Breast epithelium (tissue), 4 donors: ENCODE results near the gene GH2. TPM values are rescaled to one million over a fixed set of nuclear protein-coding genes. Genes with fewer than 3 reads are reported as not detected.
"Not testable (repeated sequence)": the region's sequence is repeated elsewhere in the genome, so short reads cannot be mapped to it uniquely, and the experiment has no call there.

Experiments used
- DNase-seq, 2 donors: peaks; one replicate each; pipeline ENCODE4 v3.0.0-alpha.2; 2019; ENCODE audit warnings: low spot score in 2 of 2
- H3K27ac ChIP-seq, 2 donors: fragments of 200-600 bp; sonication (generic) in 1 of 2; one replicate each; pipeline ENCODE4 v1.5.1; 2016 to 2019; ENCODE audit warnings: mild to moderate bottlenecking in 1 of 2
- H3K27me3 ChIP-seq, 2 donors: fragments of 200-600 bp; sonication (generic) in 1 of 2; one replicate each; pipeline versions ENCODE4 v1.5.1 to v1.6.0; 2017 to 2019; ENCODE audit warnings: control low read depth in 1 of 2, mild to moderate bottlenecking in 1 of 2
- H3K36me3 ChIP-seq: fragments of 200-600 bp; one replicate; pipeline ENCODE4 v1.5.1; 2019
- H3K4me1 ChIP-seq, 2 donors: fragments of 200-600 bp; sonication (generic); one replicate each; pipeline ENCODE4 v1.5.1; 2016 to 2019; ENCODE audit warnings: control low read depth in 1 of 2
- H3K4me3 ChIP-seq, 3 donors: fragments of 200-600 bp; sonication (generic); 1 replicate in 2 of 3; 2 replicates in 1 of 3; pipeline ENCODE4 v1.5.1; 2016 to 2019; ENCODE audit warnings: mild to moderate bottlenecking in 3 of 3, moderate library complexity in 2 of 3
- H3K9me3 ChIP-seq, 2 donors: fragments of 200-600 bp; sonication (generic) in 1 of 2; one replicate each; pipeline ENCODE4 v1.5.1; 2016 to 2019; ENCODE audit warnings: control low read depth in 1 of 2
- POLR2A ChIP-seq: fragments of 450-650 bp; IDR thresholded peaks from one replicate; pipeline ENCODE4 v1.6.1; 2016; ENCODE audit warnings: antibody characterized with exemption, mild to moderate bottlenecking, moderate library complexity
- POLR2AphosphoS5 ChIP-seq, 3 donors: sonication (generic); formaldehyde crosslinking; IDR thresholded peaks; one replicate each; pipeline ENCODE4 v1.6.1; 2017; ENCODE audit warnings: antibody characterized with exemption in 3 of 3
- intact Hi-C: fragments of 100-400 bp; cut with DNase I; formaldehyde crosslinking; loops from one replicate; pipeline ENCODE4 v1.15.1; 2023; ENCODE audit warnings: low total_unique reads
- total RNA-seq, 3 donors: library from RNA; depleted of rRNA; stranded (reverse); fragments of >200 nt; gene quantifications; one replicate each; pipeline ENCODE4 v1.1.0, GENCODE V29; 2016
- TF ChIP-seq, protein P1 (sequence below), 3 donors: fragments of 450-650 bp; IDR thresholded peaks; one replicate each; pipeline ENCODE4 v1.5.1; 2016 to 2017; ENCODE audit warnings: antibody characterized with exemption in 3 of 3, mild to moderate bottlenecking in 3 of 3, moderate library complexity in 3 of 3

The GH2 gene
- total RNA-seq, 3 donors from 2014 or later: not detected

DNA sequence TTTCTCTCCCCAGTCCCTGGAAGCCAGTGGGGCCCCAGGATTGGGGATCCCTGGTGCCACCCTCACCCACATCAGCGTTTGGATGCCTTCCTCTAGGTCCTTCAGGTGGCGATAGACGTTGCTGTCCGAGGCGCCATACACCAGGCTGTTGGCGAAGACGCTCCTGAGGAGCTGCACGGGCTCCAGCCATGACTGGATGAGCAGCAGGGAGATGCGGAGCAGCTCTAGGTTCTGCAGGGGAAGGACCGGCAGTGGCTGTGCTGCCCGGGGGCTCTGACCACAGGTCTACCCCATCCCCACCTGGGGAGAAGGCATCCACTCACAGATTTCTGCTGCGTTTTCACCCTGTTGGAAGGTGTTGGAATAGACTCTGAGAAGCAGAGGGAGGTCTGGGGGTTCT, 1.0 kb downstream of the GH2 start:
- no peak overlapping the region for H3K4me3 ChIP-seq
- intact Hi-C loops: no loop called here
- H3K4me1 ChIP-seq: no peaks in the 10 kb centered on the region
- no peaks in the 10 kb centered on the region for H3K36me3 ChIP-seq
- H3K27ac ChIP-seq: no peak overlapping the region
- no peaks in the 10 kb centered on the region for H3K27me3 ChIP-seq
- no peaks in the 10 kb centered on the region for H3K9me3 ChIP-seq
- TF ChIP-seq, protein P1, sequence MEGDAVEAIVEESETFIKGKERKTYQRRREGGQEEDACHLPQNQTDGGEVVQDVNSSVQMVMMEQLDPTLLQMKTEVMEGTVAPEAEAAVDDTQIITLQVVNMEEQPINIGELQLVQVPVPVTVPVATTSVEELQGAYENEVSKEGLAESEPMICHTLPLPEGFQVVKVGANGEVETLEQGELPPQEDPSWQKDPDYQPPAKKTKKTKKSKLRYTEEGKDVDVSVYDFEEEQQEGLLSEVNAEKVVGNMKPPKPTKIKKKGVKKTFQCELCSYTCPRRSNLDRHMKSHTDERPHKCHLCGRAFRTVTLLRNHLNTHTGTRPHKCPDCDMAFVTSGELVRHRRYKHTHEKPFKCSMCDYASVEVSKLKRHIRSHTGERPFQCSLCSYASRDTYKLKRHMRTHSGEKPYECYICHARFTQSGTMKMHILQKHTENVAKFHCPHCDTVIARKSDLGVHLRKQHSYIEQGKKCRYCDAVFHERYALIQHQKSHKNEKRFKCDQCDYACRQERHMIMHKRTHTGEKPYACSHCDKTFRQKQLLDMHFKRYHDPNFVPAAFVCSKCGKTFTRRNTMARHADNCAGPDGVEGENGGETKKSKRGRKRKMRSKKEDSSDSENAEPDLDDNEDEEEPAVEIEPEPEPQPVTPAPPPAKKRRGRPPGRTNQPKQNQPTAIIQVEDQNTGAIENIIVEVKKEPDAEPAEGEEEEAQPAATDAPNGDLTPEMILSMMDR (IDR thresholded peaks at IDR 0.05): no peak
- TF ChIP-seq POLR2A (no peak), POLR2AphosphoS5 (IDR thresholded peaks at IDR 0.05) (no peak)
- DNase-seq: no peak

DNA sequence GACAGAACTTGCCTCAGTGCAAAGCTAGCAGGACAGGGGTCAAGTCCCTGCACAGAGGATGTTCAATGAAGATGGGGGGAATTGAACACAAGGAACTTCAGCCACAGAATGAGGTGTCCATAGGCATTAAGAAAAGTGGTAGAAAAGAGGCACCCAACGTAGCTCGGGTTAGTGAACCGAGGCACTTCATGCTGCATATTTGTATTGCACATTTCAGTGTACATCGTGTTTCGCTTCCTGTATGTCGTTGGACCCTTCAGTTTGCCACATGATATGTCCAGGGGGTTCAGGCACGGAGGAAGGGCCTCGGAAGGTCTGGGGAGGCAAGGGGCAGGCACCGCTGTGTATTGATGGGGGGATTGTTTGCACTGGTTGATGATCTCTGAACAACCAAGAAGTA, 3.3 kb downstream of the GH2 start:
- H3K4me1 ChIP-seq, H3K9me3 ChIP-seq, H3K36me3 ChIP-seq, H3K27ac ChIP-seq, intact Hi-C loops, H3K4me3 ChIP-seq, H3K27me3 ChIP-seq, DNase-seq: not testable (repeated sequence)

- H3K27ac ChIP-seq, DNase-seq, H3K27me3 ChIP-seq, H3K4me3 ChIP-seq, intact Hi-C loops, H3K9me3 ChIP-seq, H3K36me3 ChIP-seq, H3K4me1 ChIP-seq: not testable (repeated sequence)
Observed at GRCh38 chr17:63874693-63875092, 7.1 kb downstream of the GH2 start.

GRCh38 chr17:63874061-63874626, 7.6 kb downstream of the GH2 start:
- H3K9me3 ChIP-seq, intact Hi-C loops, H3K4me1 ChIP-seq, H3K27ac ChIP-seq, H3K4me3 ChIP-seq, H3K27me3 ChIP-seq, DNase-seq, H3K36me3 ChIP-seq: not testable (repeated sequence)

GRCh38 chr17:63873577-63873976, 8.2 kb downstream of the GH2 start, which contains the start of gene CSH2:
TSS of gene CSH2 (minus strand) at chr17:63873677. CDS start at chr17:63873614, 63 bp downstream.
- H3K9me3 ChIP-seq, DNase-seq, H3K36me3 ChIP-seq, H3K27ac ChIP-seq, H3K27me3 ChIP-seq, intact Hi-C loops, H3K4me3 ChIP-seq, H3K4me1 ChIP-seq: not testable (repeated sequence)

- H3K4me3 ChIP-seq, H3K27me3 ChIP-seq, H3K4me1 ChIP-seq, intact Hi-C loops, H3K9me3 ChIP-seq, H3K36me3 ChIP-seq, H3K27ac ChIP-seq, DNase-seq: not testable (repeated sequence)
Observed at GRCh38 chr17:63871646-63872365, 9.9 kb downstream of the GH2 start.

DNA sequence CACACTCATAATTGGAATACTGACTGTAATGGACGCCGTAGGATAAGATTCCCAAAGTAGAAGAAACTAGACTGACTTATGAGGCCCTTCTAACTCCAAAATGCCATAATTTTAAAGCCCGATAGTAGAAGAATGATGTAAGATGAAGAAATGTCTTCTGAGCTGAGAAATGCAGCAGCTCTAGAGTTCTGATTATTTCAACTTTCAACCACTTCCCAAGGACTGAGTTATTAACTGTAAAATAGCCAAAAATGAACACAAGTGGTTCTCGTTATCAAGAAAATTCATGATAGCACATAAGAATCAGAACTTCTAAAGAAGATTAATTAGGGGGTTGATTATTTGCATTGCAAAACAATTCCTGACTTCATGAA, 11.5 kb downstream of the GH2 start:
- H3K4me3 ChIP-seq, H3K27ac ChIP-seq, H3K9me3 ChIP-seq, H3K36me3 ChIP-seq, H3K27me3 ChIP-seq, DNase-seq, H3K4me1 ChIP-seq, intact Hi-C loops: not testable (repeated sequence)

DNA sequence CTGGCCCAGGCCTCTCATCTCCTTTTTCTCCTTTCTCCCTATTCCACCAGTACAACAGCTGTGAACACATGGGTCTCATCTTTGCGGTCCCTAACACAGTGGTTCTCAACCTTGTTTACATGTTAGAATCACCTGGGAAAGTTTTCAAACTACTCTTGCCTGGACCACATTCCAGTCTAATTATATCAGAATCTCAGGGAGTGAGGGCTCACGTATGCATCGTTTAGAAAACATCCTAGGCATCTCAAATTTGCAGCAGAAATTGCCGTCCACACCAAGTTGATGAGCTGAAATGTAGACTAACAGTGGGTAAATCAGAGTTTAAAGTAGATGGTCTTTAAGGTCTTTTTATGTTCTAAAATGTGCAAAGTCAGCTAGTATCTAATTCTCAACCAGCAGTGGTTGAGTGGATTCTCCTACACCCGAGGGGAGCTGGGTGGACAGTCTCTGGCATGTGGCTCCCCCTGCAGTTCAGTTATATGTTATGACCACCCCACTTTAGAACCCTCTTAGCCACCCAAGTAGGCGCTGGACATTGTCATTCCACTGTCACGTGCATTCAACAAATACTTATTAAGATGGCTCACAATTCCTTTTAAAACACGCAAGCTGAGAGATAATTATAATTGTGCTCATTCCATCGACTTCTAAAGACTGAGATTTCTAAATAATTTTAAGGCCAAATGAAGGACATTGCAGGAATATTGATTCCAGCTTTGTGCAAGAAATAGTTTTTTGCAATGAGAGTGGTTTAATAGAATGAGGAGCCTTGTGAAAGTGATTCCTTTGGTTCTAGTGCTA, 12.1 kb downstream of the GH2 start:
- not testable (repeated sequence) for DNase-seq

DNA sequence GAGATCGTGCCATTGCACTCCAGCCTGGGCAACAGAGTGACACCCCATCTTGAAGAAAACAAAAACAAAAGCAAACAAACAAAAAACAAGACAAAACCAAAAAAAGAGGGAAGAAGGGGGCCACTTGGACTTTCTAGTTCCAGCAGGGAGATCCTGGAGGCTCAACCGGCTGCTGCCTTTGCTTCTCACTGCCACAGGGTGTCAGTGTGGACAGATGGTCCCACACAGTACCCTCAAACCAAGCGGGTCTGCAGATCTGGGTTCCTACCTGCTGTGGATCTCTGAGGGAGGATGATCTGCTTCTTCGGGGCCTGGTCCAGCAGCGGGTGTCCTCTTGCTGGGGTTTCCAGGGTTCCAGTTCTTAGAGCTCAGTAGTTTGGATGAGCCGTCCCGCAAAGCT, 15.1 kb downstream of the GH2 start:
- H3K9me3 ChIP-seq, DNase-seq, intact Hi-C loops, H3K4me1 ChIP-seq, H3K27ac ChIP-seq, H3K36me3 ChIP-seq, H3K27me3 ChIP-seq, H3K4me3 ChIP-seq: not testable (repeated sequence)

More for the DNA sequence above, 12.1 kb downstream of the GH2 start:
- H3K9me3 ChIP-seq, H3K4me3 ChIP-seq, H3K4me1 ChIP-seq, H3K27me3 ChIP-seq, H3K27ac ChIP-seq, intact Hi-C loops, H3K36me3 ChIP-seq: not testable (repeated sequence)
